GM19467 (cell line): ENCODE results near the gene USP7.
A peak's percentile ranks its signal among the peaks of the same experiment; 100 is the strongest.
"Not testable (repeated sequence)": the region's sequence is repeated elsewhere in the genome, so short reads cannot be mapped to it uniquely, and the experiment has no call there.

Source experiments
- ATAC-seq: cut with Tn5 transposase; IDR thresholded peaks from one replicate; pipeline ENCODE4 v1.9.1; 2021; ENCODE audit warnings: mild to moderate bottlenecking, moderate library complexity; ENCODE audit not compliant: unreplicated experiment

USP7 gene

GRCh38 chr16:8882725-8883377, 80.9 kb downstream of the USP7 start:
- no peak for ATAC-seq

GRCh38 chr16:8882041-8882617, 81.6 kb downstream of the USP7 start, which contains the start of gene LITAFD:
TSS of gene LITAFD (plus strand) at chr16:8882351. CDS start at chr16:8884356, 2,005 bp downstream.
- ATAC-seq, result no peak

- no peak for ATAC-seq
Observed at GRCh38 chr16:8880839-8881510, 82.7 kb downstream of the USP7 start.

GRCh38 chr16:8878523-8878911, 85.2 kb downstream of the USP7 start:
- ATAC-seq, result no peak

- no peak for ATAC-seq
Observed at GRCh38 chr16:8877894-8878522, 85.7 kb downstream of the USP7 start.

GRCh38 chr16:8875317-8875716, 88.4 kb downstream of the USP7 start:
- not testable (repeated sequence) for ATAC-seq

- no peak for ATAC-seq
Observed at GRCh38 chr16:8874388-8874787, 89.3 kb downstream of the USP7 start.

- not testable (repeated sequence) for ATAC-seq
Observed at GRCh38 chr16:8873866-8874195, 89.9 kb downstream of the USP7 start.

GRCh38 chr16:8872967-8873865, 90.5 kb downstream of the USP7 start:
- no peak for ATAC-seq

- no peak for ATAC-seq
Observed at GRCh38 chr16:8872071-8872470, 91.6 kb downstream of the USP7 start.

- ATAC-seq, result not testable (repeated sequence)
Observed at GRCh38 chr16:8869988-8870241, 93.8 kb downstream of the USP7 start.

GRCh38 chr16:8869212-8869987, 94.3 kb downstream of the USP7 start:
- no peak for ATAC-seq

- peak; percentile 60 for ATAC-seq
Observed at GRCh38 chr16:8868416-8869211, 95.1 kb downstream of the USP7 start, which contains the start of gene CARHSP1. TSS of gene CARHSP1 (minus strand) at chr16:8869006. CDS start at chr16:8859328, 9,678 bp downstream.

GRCh38 chr16:8867932-8868415, 95.7 kb downstream of the USP7 start:
- peak; percentile 28 for ATAC-seq

GRCh38 chr16:8867216-8867931, 96.3 kb downstream of the USP7 start:
- no peak for ATAC-seq

GRCh38 chr16:8866884-8867215, 96.9 kb downstream of the USP7 start:
- ATAC-seq, result no peak

- ATAC-seq, result no peak
Observed at GRCh38 chr16:8866118-8866883, 97.4 kb downstream of the USP7 start.
